Measurements from ENCODE around the gene COL7A1. TPM values are rescaled to one million over a fixed set of nuclear protein-coding genes. Genes with fewer than 3 reads are reported as not detected.

COL7A1 gene
- total and polyA plus RNA-seq, 7 donors = 1.4 to 15.4 (median 3.0) TPM

DNA sequence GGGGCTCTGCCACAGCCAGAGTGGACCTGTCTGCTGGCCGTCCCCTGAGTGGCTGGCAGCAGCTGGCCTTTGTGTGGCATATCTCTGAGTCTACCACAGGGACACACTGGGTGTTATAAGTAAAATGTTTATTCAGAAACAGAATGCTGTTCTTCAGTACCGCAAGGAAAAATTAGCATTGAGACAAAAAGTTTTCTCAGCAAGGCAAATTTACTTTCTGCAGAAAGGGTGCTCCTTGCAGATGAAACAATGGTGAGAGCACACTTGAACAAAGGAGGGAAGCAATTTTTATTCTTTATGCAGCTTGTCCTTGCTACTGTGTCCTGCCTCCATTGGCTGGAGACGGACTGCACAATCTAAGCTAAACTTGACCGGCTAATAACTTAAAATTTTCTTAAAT is 22.4 kb upstream of the COL7A1 start:
- no peaks in the 10 kb centered on the region for H3K4me1 ChIP-seq
- peaks cover 0 to 13% (median 6%) of the 10 kb centered on the region in 4 donors for H3K9me3 ChIP-seq
- no peak for DNase-seq
- WGBS, 2 donors = 96 to 98% methylated on average over 4 of the region's 4 CpGs
- TF ChIP-seq, protein P1, sequence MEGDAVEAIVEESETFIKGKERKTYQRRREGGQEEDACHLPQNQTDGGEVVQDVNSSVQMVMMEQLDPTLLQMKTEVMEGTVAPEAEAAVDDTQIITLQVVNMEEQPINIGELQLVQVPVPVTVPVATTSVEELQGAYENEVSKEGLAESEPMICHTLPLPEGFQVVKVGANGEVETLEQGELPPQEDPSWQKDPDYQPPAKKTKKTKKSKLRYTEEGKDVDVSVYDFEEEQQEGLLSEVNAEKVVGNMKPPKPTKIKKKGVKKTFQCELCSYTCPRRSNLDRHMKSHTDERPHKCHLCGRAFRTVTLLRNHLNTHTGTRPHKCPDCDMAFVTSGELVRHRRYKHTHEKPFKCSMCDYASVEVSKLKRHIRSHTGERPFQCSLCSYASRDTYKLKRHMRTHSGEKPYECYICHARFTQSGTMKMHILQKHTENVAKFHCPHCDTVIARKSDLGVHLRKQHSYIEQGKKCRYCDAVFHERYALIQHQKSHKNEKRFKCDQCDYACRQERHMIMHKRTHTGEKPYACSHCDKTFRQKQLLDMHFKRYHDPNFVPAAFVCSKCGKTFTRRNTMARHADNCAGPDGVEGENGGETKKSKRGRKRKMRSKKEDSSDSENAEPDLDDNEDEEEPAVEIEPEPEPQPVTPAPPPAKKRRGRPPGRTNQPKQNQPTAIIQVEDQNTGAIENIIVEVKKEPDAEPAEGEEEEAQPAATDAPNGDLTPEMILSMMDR (IDR thresholded peaks at IDR 0.05) = no peak
- TF ChIP-seq POLR2AphosphoS5 (IDR thresholded peaks at IDR 0.05) (no peak), POLR2A (IDR thresholded peaks at IDR 0.05) (no peak), EP300 (IDR thresholded peaks at IDR 0.05) (no peak)
- intact Hi-C loops (cut with DNase I) = no loop called here
- H3K27ac ChIP-seq = no peak overlapping the region
- no peaks in the 10 kb centered on the region for H3K27me3 ChIP-seq
- no peak overlapping the region for H3K4me3 ChIP-seq
- H3K36me3 ChIP-seq = no peaks in the 10 kb centered on the region

DNA sequence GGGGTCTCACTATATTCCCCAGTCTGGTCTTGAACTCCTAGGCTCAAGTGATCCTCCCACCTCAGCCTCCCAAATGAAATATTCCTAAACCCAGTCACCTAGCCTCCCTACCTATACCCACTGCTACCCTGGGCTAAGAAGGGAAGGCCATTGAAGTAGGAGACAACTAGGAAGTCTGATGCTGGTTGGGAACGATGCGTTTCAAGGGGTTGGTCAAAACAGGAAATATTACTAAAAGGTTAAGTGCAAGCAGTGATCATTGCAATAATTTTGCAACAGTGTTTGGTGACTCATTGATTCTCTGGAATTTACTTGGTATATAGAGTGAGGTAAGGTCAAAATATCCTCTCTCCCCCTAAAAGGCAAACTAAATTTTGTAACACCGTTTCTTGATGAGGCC is 18.9 kb upstream of the COL7A1 start:
- H3K4me1 ChIP-seq = peaks cover 0 to 8% (median 2%) of the 10 kb centered on the region in 4 donors
- no peak overlapping the region for H3K4me3 ChIP-seq
- no peaks in the 10 kb centered on the region for H3K27me3 ChIP-seq
- DNase-seq = no peak
- intact Hi-C loops (cut with DNase I) = no loop called here
- no peak overlapping the region for H3K27ac ChIP-seq
- 62 to 79% methylated on average over 3 of the region's 3 CpGs for WGBS, 2 donors
- no peaks in the 10 kb centered on the region for H3K36me3 ChIP-seq
- TF ChIP-seq POLR2A (IDR thresholded peaks at IDR 0.05) = no peak
- no peak for TF ChIP-seq POLR2AphosphoS5 (IDR thresholded peaks at IDR 0.05)
- no peak for TF ChIP-seq EP300 (IDR thresholded peaks at IDR 0.05)
- peaks cover 0 to 13% (median 6%) of the 10 kb centered on the region in 4 donors for H3K9me3 ChIP-seq

DNA sequence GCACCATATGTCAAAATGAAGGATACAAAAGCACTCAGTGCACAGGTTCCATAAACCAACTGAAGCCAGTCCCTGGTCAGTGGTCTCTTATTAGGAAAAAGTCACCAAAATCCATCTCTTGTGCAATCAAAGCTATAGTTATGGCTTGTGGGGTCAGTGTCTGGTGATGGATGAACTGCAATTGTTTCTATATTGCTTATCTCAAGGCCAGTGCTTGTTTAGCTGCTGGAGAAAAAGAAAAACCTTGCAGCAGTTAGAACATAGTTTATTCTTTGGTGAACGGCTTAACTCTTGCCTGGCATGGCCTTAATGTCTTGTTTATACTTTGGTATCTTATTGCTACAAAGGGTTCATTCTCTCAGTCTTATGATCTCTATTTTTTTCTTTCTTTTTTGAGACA is 17.2 kb upstream of the COL7A1 start:
- intact Hi-C loops (cut with DNase I) = no loop called here
- DNase-seq = no peak
- 30 to 59% methylated on average over 1 of the region's 1 CpG for WGBS, 2 donors
- Histone ChIP-seq H3K4me3 (no peak overlapping the region), H3K4me1 (peaks cover 0 to 22% (median 15%) of the 10 kb centered on the region in 4 donors), H3K9me3 (peaks cover 0 to 5% (median 2%) of the 10 kb centered on the region in 4 donors), H3K36me3 (peaks cover 0 to 6% (median 0%) of the 10 kb centered on the region in 4 donors), H3K27ac (no peak overlapping the region), H3K27me3 (no peaks in the 10 kb centered on the region)
- TF ChIP-seq POLR2A (IDR thresholded peaks at IDR 0.05) (no peak), POLR2AphosphoS5 (IDR thresholded peaks at IDR 0.05) (no peak)

DNA sequence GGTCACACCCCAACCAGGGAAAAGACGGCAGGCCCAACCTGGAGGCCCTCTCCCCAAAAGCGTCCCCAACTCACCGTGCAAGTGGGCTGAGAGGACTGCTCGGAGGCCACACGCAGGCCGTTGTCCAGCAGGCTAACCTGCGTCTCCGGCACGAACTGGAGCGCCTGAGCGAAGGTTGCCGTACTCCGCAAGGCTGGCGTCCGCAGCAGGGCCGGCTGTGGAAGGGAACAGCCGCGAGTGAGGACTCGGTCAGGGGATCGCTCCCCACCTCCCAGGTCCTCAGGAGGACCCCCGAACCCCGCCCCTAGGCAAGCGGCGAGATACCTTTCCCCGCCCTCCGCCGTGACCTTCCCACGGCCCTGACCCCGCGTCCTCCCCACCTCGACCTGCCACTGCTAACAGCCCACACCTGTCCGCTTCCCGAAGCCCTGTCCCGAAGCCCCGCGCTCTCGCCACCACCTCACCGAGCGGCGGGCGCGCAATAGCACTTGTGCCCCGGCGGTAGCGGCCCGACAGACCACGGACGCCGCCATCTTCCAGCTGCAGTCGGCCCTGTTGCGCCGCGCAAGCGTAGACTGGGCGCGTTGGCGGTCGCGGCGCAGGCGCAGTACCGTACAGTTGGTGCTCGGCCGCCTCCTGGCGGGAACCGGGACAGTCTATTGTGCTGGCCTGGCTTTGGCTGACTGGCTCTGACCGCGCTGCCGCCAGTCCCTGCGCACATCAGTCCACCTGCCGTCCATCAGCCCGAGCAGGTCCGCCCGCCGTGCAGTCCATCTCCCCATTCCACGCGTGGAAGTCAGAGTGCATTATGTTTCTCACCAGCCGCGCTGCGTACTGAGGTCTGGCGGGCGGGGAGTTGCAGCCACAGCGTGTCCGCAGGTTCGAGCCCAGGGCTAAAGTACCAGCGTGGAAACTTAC is 14.2 kb upstream of the COL7A1 start, which contains the start of gene UQCRC1:
UQCRC1 (minus strand) TSS at position 559 of the 918 bp plus-strand sequence; CDS start at position 533, 26 bp downstream.
- H3K27me3 ChIP-seq = no peaks in the 10 kb centered on the region
- intact Hi-C loops (cut with DNase I) = loop anchor here (2.0 to 5.0 kb wide), 4 partner anchors 25 to 145 kb away; partner anchors contain the start of gene SLC26A6
- H3K27ac ChIP-seq = peak within 1 kb of the TSS; percentile 87 to 94 (median 93)
- peaks cover 0 to 22% (median 15%) of the 10 kb centered on the region in 4 donors for H3K4me1 ChIP-seq
- peaks cover 11 to 34% (median 20%) of the 10 kb centered on the region in 4 donors for H3K36me3 ChIP-seq
- TF ChIP-seq EP300 (IDR thresholded peaks at IDR 0.05) (no peak), POLR2A (IDR thresholded peaks at IDR 0.05) (peak; percentile 59 to 92), POLR2AphosphoS5 (IDR thresholded peaks at IDR 0.05) (peak; percentile 90 to 96 (median 96))
- TF ChIP-seq, protein P1 (IDR thresholded peaks at IDR 0.05) = peak; percentile 70 to 87 (median 79)
- H3K9me3 ChIP-seq = no peaks in the 10 kb centered on the region
- whole genome bisulfite sequencing, 2 donors = 1 to 3% methylated on average over 86 of the region's 86 CpGs
- DNase-seq = peak; percentile 95
- peak within 1 kb of the TSS; percentile 79 to 99 (median 96) for H3K4me3 ChIP-seq

DNA sequence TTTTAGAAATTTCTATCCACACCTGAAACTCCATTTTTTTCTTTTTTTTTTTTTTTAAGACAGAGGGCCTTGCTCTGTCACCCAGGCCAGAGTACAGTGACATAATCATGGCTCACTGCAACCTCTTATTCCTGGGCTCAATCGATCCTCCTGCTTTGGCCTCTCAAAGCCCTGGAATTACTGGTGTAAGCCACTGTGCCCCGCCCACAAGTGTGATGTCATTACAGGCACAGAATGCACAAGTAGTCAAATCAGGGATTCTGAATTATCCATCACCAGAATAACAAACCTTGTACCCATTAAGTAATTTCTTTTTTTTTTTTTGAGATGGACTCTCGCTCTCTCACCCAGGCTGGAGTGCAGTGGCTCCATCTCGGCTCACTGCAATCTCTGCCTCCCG is 12.4 kb upstream of the COL7A1 start:
- no peaks in the 10 kb centered on the region for H3K9me3 ChIP-seq
- intact Hi-C loops (cut with DNase I) = loop anchor here (5.0 kb wide), 1 partner anchor 75 kb away; no protein-coding TSS in a partner anchor
- TF ChIP-seq EP300 (IDR thresholded peaks at IDR 0.05) (no peak), POLR2AphosphoS5 (IDR thresholded peaks at IDR 0.05) (no peak), POLR2A (IDR thresholded peaks at IDR 0.05) (no peak)
- TF ChIP-seq, protein P1 (IDR thresholded peaks at IDR 0.05) = no peak
- no peak overlapping the region for H3K4me3 ChIP-seq
- peaks cover 29 to 53% (median 38%) of the 10 kb centered on the region in 4 donors for H3K36me3 ChIP-seq
- 90 to 96% methylated on average over 5 of the region's 5 CpGs for WGBS, 2 donors
- no peaks in the 10 kb centered on the region for H3K27me3 ChIP-seq
- no peak for DNase-seq
- peaks cover 0 to 22% (median 15%) of the 10 kb centered on the region in 4 donors for H3K4me1 ChIP-seq
- H3K27ac ChIP-seq = no peak overlapping the region
